DND-41 (cell line): Measurements from ENCODE around the gene S100A9.

Experiments
- CTCF ChIP-seq: IDR thresholded peaks from 2 replicates; pipeline ENCODE4 v1.5.1; 2012; ENCODE audit warnings: borderline replicate concordance, low read length, moderate library complexity, mild to moderate bottlenecking; ENCODE audit not compliant: poor library complexity, severe bottlenecking; ENCODE audit errors: extremely low read depth
- EZH2 ChIP-seq: IDR thresholded peaks from 3 replicates; pipeline ENCODE4 v1.6.1; 2012; ENCODE audit warnings: borderline replicate concordance, low read depth, mild to moderate bottlenecking, moderate library complexity, low read length, inconsistent platforms; ENCODE audit not compliant: severe bottlenecking

- TF ChIP-seq CTCF = no peak
- TF ChIP-seq EZH2 = no peak
Observed at GRCh38 chr1:153365696-153366095, 8.0 kb downstream of the S100A9 start.
